ENCODE data around the gene ADAT2. TPM values are rescaled to one million over a fixed set of nuclear protein-coding genes. Genes with fewer than 3 reads are reported as not detected.

The ADAT2 gene
- total and polyA plus RNA-seq, 2 of the 13 experiments (the other 11 are each of a cell fraction or from before 2014, with no cell fraction given) = 10.5 to 18.3 TPM

DNA sequence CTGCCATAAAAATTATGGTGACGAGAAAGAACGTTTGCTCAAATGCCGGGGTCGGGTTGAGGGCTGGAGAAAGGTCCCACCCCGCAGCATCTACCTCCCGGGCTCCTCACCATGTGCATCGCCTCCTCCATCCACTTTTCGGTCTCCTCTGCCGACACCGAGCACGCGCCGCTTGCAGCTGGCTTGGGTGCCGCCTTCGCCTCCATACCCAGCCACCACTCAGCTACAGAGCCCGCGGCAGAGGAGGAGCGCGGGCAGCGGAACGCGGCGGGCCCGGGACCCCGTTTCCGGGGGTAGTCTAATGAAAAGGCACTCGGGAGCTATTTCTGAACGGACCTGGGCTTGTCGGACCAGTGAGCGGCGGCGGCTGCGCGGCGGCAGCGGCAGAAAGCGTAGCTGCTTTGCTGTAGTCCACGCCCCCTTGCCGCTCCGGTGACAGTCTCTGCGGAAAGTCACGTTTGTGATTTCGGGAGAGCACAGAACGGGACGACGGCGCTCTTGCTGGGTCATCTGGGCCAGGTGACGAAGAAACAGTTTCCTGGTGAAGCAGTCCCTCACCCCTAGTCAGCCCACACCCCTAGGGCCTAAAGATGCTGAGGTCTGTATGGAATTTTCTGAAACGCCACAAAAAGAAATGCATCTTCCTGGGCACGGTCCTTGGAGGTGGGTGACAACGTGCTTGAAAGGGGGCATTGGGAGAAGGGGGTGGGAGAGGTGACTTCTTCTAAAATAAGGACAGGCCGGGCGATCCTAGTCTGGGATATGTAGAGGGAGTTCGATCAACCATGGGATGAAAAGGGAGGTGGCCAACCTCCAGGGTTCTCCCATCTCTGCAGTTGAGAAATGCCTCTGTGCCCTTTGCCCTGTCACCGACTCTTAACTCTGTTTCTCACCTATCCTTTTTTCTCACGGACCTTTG lies at the start of gene ADAT2, which contains the start of gene PEX3 (continued):
- TF ChIP-seq, protein P1, sequence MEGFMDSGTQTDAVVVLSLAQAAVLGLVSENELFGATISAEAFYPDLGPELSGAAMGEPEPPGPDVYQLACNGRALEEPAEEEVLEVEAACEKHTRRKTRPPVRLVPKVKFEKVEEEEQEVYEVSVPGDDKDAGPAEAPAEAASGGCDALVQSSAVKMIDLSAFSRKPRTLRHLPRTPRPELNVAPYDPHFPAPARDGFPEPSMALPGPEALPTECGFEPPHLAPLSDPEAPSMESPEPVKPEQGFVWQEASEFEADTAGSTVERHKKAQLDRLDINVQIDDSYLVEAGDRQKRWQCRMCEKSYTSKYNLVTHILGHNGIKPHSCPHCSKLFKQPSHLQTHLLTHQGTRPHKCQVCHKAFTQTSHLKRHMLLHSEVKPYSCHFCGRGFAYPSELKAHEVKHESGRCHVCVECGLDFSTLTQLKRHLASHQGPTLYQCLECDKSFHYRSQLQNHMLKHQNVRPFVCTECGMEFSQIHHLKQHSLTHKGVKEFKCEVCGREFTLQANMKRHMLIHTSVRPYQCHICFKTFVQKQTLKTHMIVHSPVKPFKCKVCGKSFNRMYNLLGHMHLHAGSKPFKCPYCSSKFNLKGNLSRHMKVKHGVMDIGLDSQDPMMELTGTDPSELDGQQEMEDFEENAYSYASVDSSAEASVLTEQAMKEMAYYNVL (CRISPR knock-in tag; IDR thresholded peaks at IDR 0.05; ENCODE audit: borderline replicate concordance) = peak; percentile 94
- TF ChIP-seq ZNF501 (CRISPR knock-in tag; IDR thresholded peaks at IDR 0.05) = peak; percentile 100
- TF ChIP-seq FOXK2 (IDR thresholded peaks at IDR 0.05) = peak; percentile 55; the same call in 1 of the 2 replicates
- TF ChIP-seq LCORL (IDR thresholded peaks at IDR 0.05) = no peak
- peak; percentile 68 for TF ChIP-seq LCORL (CRISPR knock-in tag; IDR thresholded peaks at IDR 0.05)
- 0 out of 2 replicates have a peak, but pooled peaks have one; percentile 31 for TF ChIP-seq ZC3H4 (CRISPR knock-in tag; IDR thresholded peaks at IDR 0.05; ENCODE audit: borderline replicate concordance)
- peak; percentile 93 for TF ChIP-seq ZSCAN20 (CRISPR knock-in tag; IDR thresholded peaks at IDR 0.05; ENCODE audit: borderline replicate concordance)
- TF ChIP-seq GATA4 (IDR thresholded peaks at IDR 0.05; ENCODE audit: borderline replicate concordance, low read depth) = 0 out of 2 replicates have a peak, but pooled peaks have one; percentile 62
- TF ChIP-seq, protein P2, sequence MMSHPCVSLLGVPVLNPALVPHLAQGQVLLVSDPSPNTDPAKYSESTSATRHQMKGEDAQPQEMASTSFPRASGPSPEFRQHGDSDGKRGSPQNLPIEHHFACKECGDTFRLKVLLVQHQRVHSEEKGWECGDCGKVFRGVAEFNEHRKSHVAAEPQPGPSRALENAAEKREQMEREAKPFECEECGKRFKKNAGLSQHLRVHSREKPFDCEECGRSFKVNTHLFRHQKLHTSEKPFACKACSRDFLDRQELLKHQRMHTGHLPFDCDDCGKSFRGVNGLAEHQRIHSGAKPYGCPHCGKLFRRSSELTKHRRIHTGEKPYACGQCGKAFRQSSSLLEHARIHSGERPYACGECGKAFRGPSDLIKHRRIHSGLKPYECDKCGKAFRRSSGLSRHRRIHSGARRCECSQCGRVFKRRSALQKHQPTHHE (CRISPR knock-in tag; IDR thresholded peaks at IDR 0.05; ENCODE audit: borderline replicate concordance) = peak; percentile 94
- peak; percentile 98 for TF ChIP-seq REL (CRISPR knock-in tag; conservative IDR thresholded peaks at IDR 0.05)
- TF ChIP-seq, protein P3, sequence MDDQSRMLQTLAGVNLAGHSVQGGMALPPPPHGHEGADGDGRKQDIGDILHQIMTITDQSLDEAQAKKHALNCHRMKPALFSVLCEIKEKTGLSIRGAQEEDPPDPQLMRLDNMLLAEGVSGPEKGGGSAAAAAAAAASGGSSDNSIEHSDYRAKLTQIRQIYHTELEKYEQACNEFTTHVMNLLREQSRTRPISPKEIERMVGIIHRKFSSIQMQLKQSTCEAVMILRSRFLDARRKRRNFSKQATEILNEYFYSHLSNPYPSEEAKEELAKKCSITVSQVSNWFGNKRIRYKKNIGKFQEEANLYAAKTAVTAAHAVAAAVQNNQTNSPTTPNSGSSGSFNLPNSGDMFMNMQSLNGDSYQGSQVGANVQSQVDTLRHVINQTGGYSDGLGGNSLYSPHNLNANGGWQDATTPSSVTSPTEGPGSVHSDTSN (CRISPR knock-in tag; IDR thresholded peaks at IDR 0.05; ENCODE audit: borderline replicate concordance) = no peak; the same call in 1 of the 2 replicates
- TF ChIP-seq, protein P4, sequence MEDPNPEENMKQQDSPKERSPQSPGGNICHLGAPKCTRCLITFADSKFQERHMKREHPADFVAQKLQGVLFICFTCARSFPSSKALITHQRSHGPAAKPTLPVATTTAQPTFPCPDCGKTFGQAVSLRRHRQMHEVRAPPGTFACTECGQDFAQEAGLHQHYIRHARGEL (CRISPR knock-in tag; IDR thresholded peaks at IDR 0.05) = peak; percentile 57; the same call in 1 of the 2 replicates
- peak; percentile 98 for TF ChIP-seq HOXD1 (CRISPR knock-in tag; IDR thresholded peaks at IDR 0.05)
- peak; percentile 99 for TF ChIP-seq ZNF788 (CRISPR knock-in tag; IDR thresholded peaks at IDR 0.05; ENCODE audit: borderline replicate concordance)
- TF ChIP-seq, protein P5, sequence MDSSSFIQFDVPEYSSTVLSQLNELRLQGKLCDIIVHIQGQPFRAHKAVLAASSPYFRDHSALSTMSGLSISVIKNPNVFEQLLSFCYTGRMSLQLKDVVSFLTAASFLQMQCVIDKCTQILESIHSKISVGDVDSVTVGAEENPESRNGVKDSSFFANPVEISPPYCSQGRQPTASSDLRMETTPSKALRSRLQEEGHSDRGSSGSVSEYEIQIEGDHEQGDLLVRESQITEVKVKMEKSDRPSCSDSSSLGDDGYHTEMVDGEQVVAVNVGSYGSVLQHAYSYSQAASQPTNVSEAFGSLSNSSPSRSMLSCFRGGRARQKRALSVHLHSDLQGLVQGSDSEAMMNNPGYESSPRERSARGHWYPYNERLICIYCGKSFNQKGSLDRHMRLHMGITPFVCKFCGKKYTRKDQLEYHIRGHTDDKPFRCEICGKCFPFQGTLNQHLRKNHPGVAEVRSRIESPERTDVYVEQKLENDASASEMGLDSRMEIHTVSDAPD (CRISPR knock-in tag; IDR thresholded peaks at IDR 0.05) = peak; percentile 96
- TF ChIP-seq ZKSCAN5 (CRISPR knock-in tag; IDR thresholded peaks at IDR 0.05) = peak; percentile 72
- peak; percentile 87 for TF ChIP-seq ESRRA (CRISPR knock-in tag; IDR thresholded peaks at IDR 0.05; ENCODE audit: low read depth)
- peak; percentile 100 for TF ChIP-seq ZNF670 (CRISPR knock-in tag; IDR thresholded peaks at IDR 0.05; ENCODE audit: borderline replicate concordance)
- TF ChIP-seq ZNF180 (CRISPR knock-in tag; IDR thresholded peaks at IDR 0.05; ENCODE audit: borderline replicate concordance, low read depth) = peak; percentile 14; the same call in 1 of the 2 replicates
- peak; percentile 97 for TF ChIP-seq ZKSCAN8 (CRISPR knock-in tag; IDR thresholded peaks at IDR 0.05; ENCODE audit: borderline replicate concordance)
- no peak for TF ChIP-seq MATR3 (CRISPR knock-in tag; IDR thresholded peaks at IDR 0.05)
- TF ChIP-seq MTA3 (CRISPR knock-in tag; IDR thresholded peaks at IDR 0.05) = no peak
